Esophagus (tissue), 2 donors: ENCODE data around the gene MIB2. TPM values are rescaled to one million over a fixed set of nuclear protein-coding genes. Genes with fewer than 3 reads are reported as not detected.
"Not testable (repeated sequence)": the region's sequence is repeated elsewhere in the genome, so short reads cannot be mapped to it uniquely, and the experiment has no call there.

Experiments used
- H3K27ac ChIP-seq, 2 donors: one replicate each; pipeline ENCODE4 v1.5.1; 2013; ENCODE audit warnings: low read depth in 2 of 2, mild to moderate bottlenecking in 2 of 2, inconsistent platforms in 1 of 2, low read length in 1 of 2, moderate library complexity in 1 of 2
- H3K27me3 ChIP-seq, 2 donors: one replicate each; pipeline ENCODE4 v1.6.1; 2013; ENCODE audit warnings: low read length in 2 of 2, control low read depth in 1 of 2, mild to moderate bottlenecking in 1 of 2; ENCODE audit not compliant: insufficient read depth in 2 of 2, control insufficient read depth in 1 of 2
- H3K36me3 ChIP-seq, 2 donors: one replicate each; pipeline ENCODE4 v1.6.1; 2013; ENCODE audit warnings: low read length in 1 of 2; ENCODE audit not compliant: control insufficient read depth in 2 of 2, insufficient read depth in 2 of 2
- H3K4me1 ChIP-seq, 2 donors: one replicate each; pipeline ENCODE4 v1.6.1; 2013; ENCODE audit warnings: low read length in 1 of 2; ENCODE audit not compliant: control insufficient read depth in 2 of 2, insufficient read depth in 2 of 2
- H3K4me3 ChIP-seq, 2 donors: one replicate each; pipeline ENCODE4 v1.5.1; 2013; ENCODE audit warnings: low read length in 2 of 2, mild to moderate bottlenecking in 2 of 2, low read depth in 1 of 2, moderate library complexity in 1 of 2
- H3K9me3 ChIP-seq, 2 donors: one replicate each; pipeline ENCODE4 v1.6.1; 2013; ENCODE audit warnings: mild to moderate bottlenecking in 2 of 2, low read depth in 1 of 2, low read length in 1 of 2, moderate library complexity in 1 of 2; ENCODE audit not compliant: control insufficient read depth in 2 of 2, insufficient read depth in 1 of 2
- WGBS, 2 donors: extraction: QIAGEN DNeasy Blood & Tissue Kit; methylation state at CpG; one replicate each; pipeline ENCODE4 v1.1.7; 2013; 5-methylcytosine and 5-hydroxymethylcytosine counted together
- polyA plus RNA-seq, 2 donors: library from polyadenylated mRNA; stranded (reverse); fragments of 200-250 nt; gene quantifications; one replicate each; pipeline ENCODE4 v1.2.3, GENCODE V29; 2013
- donor health status: healthy with polysubstance abuse.
- donor health status: Bipolar disorder and iron deficiency.

Gene MIB2
- polyA plus RNA-seq, 2 donors = 89.9 to 153 TPM

DNA sequence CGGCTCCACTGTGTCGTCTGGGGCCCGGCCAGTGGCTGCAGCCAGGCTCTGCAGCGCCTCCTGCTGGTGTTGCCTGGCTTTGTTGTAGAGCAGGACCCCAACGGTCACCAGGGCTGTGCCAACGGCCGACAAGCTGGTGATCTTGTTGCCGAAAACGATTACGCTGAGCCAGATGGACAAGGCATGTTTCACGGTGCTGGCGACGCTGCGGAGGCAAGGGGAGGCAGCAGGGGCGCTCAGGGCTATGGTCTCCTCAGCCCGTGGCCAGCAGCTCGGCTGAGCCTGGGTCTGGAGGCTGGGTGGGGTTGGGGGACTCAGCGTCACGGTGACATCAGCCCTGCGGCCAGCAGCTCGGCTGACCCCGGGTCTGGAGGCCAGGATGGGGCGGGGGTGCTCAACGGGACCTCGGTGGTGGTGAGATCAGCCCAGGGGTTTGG, 50.5 kb downstream of the MIB2 start:
- Histone ChIP-seq H3K36me3 (peaks cover 7 to 21% of the 10 kb centered on the region in 2 donors), H3K9me3 (no peaks in the 10 kb centered on the region), H3K27ac (no peak overlapping the region), H3K4me3 (no peak overlapping the region), H3K4me1 (no peaks in the 10 kb centered on the region), H3K27me3 (no peaks in the 10 kb centered on the region)
- WGBS, 2 donors = 85 to 87% methylated on average over 25 of the region's 25 CpGs

- no peaks in the 10 kb centered on the region for H3K4me1 ChIP-seq
- no peaks in the 10 kb centered on the region for H3K9me3 ChIP-seq
- H3K27ac ChIP-seq = no peak overlapping the region
- no peak overlapping the region for H3K4me3 ChIP-seq
- WGBS, 2 donors = 95 to 96% methylated on average over 15 of the region's 15 CpGs
- no peaks in the 10 kb centered on the region for H3K27me3 ChIP-seq
- H3K36me3 ChIP-seq = peaks cover 7 to 27% of the 10 kb centered on the region in 2 donors
Observed at GRCh38 chr1:1666526-1666925, 51.2 kb downstream of the MIB2 start.

GRCh38 chr1:1669468-1670440, 54.5 kb downstream of the MIB2 start:
- Histone ChIP-seq H3K36me3 (peaks cover 11 to 33% of the 10 kb centered on the region in 2 donors), H3K27ac (no peak overlapping the region)
- WGBS, 2 donors = 89 to 94% methylated on average over 43 of the region's 43 CpGs

DNA sequence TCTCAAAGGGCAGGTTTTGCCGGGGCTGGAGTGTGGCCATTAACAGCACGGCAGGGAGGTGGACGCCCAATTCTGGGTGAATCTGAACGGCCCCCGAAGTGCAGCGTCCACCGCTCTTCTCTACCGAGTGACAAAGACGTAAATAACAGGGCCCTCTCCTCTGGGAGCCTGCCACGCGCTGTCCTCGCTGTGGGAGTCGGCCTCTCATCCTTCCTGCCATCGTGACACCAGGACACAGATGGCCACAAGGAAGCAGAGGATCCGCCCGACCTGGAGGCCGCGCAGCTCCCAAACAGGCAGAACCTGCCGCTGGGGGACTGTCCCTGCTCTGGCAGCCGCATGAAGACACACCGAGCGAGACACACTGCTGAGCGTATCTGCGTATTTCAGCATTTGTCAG, 55.6 kb downstream of the MIB2 start:
- no peaks in the 10 kb centered on the region for H3K4me1 ChIP-seq
- H3K36me3 ChIP-seq = peaks cover 10 to 24% of the 10 kb centered on the region in 2 donors
- peak overlapping the region in 1 of 2 donors; percentile 44 for H3K27ac ChIP-seq
- H3K4me3 ChIP-seq = no peak overlapping the region
- H3K27me3 ChIP-seq = no peaks in the 10 kb centered on the region
- WGBS, 2 donors = 90 to 91% methylated on average over 22 to 24 of the region's 24 CpGs
- no peaks in the 10 kb centered on the region for H3K9me3 ChIP-seq

More at GRCh38 chr1:1669468-1670440, 54.5 kb downstream of the MIB2 start:
- no peak overlapping the region for H3K4me3 ChIP-seq
- no peaks in the 10 kb centered on the region for H3K4me1 ChIP-seq
- no peaks in the 10 kb centered on the region for H3K9me3 ChIP-seq
- H3K27me3 ChIP-seq = no peaks in the 10 kb centered on the region

DNA sequence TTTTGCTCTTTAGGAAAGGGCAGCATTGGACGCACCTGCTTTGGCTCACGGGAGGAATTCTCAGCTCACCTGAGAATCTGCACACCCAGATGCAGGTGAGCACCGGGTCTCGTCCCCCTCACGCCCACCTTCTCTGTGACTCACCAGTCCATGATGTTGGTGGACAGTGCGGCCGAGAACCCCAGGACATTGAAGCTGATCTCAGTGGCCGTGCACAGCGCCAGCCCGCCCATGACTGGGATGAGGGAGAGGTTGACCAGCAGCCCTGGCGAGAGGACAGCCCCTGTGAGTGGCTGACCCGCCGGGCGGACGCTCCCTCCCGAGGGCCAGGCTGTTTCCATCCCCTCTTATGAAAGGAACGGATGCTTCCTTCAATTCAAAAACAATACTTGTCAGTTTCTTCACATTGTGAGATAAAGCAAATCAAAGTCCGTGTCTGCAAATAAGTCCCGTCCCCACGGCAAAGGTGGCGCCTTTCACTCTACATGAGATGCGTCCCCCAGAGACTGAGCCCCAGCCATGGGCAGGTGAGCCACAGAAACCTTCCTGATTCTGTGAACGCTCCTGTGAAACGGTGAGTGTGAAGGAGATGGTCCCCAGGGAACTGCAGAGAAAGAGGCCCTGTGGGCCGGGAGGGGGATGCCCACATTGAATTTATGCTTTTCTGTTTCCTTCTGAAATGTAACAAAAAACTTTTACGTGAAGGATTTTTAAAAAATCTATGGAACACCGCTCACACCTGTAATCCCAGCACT, 56.2 kb downstream of the MIB2 start:
- H3K27ac ChIP-seq = no peak overlapping the region
- no peaks in the 10 kb centered on the region for H3K27me3 ChIP-seq
- 88 to 89% methylated on average over 27 of the region's 27 CpGs for WGBS, 2 donors
- H3K4me1 ChIP-seq = no peaks in the 10 kb centered on the region
- H3K9me3 ChIP-seq = no peaks in the 10 kb centered on the region
- no peak overlapping the region for H3K4me3 ChIP-seq
- H3K36me3 ChIP-seq = peaks cover 3 to 17% of the 10 kb centered on the region in 2 donors

DNA sequence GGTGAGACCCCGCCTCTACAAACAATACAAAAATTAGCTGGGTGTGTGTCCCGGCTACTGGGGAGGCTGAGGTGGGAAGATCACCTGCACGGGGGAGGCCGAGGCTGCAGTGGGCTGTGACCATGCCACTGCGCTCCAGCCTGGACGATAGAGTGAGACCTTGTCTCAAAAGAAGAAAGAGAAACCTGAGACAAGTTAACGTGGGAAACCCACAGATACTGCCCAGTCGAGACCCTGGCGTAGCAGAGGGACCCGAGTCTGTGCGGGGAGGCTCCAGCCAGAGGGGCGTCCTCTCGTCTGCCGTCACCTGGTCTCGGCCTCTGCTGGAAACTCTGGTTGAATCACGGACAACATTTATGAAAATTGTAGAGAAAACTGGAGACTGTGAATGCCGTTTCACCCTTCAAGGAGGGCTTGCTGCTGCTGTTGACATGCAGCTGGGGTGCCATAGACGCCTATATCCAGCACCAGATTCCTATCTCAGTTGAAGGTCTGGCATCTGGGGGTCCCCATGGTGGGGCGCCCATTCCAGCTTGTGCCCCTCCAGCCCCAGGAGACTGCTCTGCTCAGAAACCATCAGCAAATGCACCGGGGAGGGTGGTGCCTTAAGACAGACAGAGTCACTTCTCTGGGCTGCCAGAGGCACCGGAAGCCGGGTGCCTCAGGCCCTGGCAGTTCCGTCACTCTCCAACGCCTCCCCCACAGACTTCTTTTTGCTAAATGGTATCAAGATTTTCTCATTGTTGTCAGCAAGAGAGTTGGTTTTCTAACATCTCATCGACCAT, 57.1 kb downstream of the MIB2 start:
- Histone ChIP-seq H3K4me3 (no peak overlapping the region), H3K9me3 (no peaks in the 10 kb centered on the region), H3K4me1 (no peaks in the 10 kb centered on the region), H3K27ac (no peak overlapping the region), H3K27me3 (no peaks in the 10 kb centered on the region), H3K36me3 (peaks cover 3 to 17% of the 10 kb centered on the region in 2 donors)
- 94 to 95% methylated on average over 25 of the region's 25 CpGs for WGBS, 2 donors

- peaks cover 3 to 13% of the 10 kb centered on the region in 2 donors for H3K36me3 ChIP-seq
- not testable (repeated sequence) for H3K4me3 ChIP-seq, H3K27ac ChIP-seq, H3K27me3 ChIP-seq, H3K9me3 ChIP-seq
- peaks cover 9 to 12% of the 10 kb centered on the region in 2 donors for H3K4me1 ChIP-seq
- 86 to 89% methylated on average over 13 to 20 of the region's 21 CpGs for WGBS, 2 donors
Observed at GRCh38 chr1:1674806-1675205, 59.5 kb downstream of the MIB2 start.

- H3K4me1 ChIP-seq = peaks cover 9 to 12% of the 10 kb centered on the region in 2 donors
- H3K36me3 ChIP-seq = peaks cover 3 to 13% of the 10 kb centered on the region in 2 donors
- not testable (repeated sequence) for H3K4me3 ChIP-seq, H3K27ac ChIP-seq, H3K9me3 ChIP-seq, H3K27me3 ChIP-seq
- WGBS, 2 donors = 88 to 91% methylated on average over 8 to 17 of the region's 18 CpGs
Observed at GRCh38 chr1:1675218-1675617, 59.9 kb downstream of the MIB2 start.

GRCh38 chr1:1676087-1676486, 60.8 kb downstream of the MIB2 start:
- not testable (repeated sequence) for H3K36me3 ChIP-seq, H3K27ac ChIP-seq, H3K9me3 ChIP-seq, H3K27me3 ChIP-seq, H3K4me3 ChIP-seq
- WGBS, 2 donors = 75% methylated on average over 3 to 7 of the region's 21 CpGs
- peaks cover 9 to 12% of the 10 kb centered on the region in 2 donors for H3K4me1 ChIP-seq
